ENCODE data around the gene TMEM192.

The TMEM192 gene

GRCh38 chr4:165150545-165150944 lies 37.9 kb upstream of the TMEM192 start:
- no peak overlapping the region for H3K27ac ChIP-seq (ENCODE audit: low read depth, low read length, poor library complexity, severe bottlenecking)
- no peaks in the 10 kb centered on the region for H3K27me3 ChIP-seq (ENCODE audit: insufficient read depth, low read length)
- no peaks in the 10 kb centered on the region for H3K36me3 ChIP-seq (ENCODE audit: insufficient read depth, low read length)
- no peak overlapping the region for H2AFZ ChIP-seq (ENCODE audit: low read length)
- H3F3A ChIP-seq (ENCODE audit: insufficient read depth, low read length) = no peaks in the 10 kb centered on the region
- no peak for TF ChIP-seq EZH2 (IDR thresholded peaks at IDR 0.05; ENCODE audit: borderline replicate concordance, low read length)
- TF ChIP-seq, protein P1, sequence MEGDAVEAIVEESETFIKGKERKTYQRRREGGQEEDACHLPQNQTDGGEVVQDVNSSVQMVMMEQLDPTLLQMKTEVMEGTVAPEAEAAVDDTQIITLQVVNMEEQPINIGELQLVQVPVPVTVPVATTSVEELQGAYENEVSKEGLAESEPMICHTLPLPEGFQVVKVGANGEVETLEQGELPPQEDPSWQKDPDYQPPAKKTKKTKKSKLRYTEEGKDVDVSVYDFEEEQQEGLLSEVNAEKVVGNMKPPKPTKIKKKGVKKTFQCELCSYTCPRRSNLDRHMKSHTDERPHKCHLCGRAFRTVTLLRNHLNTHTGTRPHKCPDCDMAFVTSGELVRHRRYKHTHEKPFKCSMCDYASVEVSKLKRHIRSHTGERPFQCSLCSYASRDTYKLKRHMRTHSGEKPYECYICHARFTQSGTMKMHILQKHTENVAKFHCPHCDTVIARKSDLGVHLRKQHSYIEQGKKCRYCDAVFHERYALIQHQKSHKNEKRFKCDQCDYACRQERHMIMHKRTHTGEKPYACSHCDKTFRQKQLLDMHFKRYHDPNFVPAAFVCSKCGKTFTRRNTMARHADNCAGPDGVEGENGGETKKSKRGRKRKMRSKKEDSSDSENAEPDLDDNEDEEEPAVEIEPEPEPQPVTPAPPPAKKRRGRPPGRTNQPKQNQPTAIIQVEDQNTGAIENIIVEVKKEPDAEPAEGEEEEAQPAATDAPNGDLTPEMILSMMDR (IDR thresholded peaks at IDR 0.05; ENCODE audit: low read length) = no peak
- no peaks in the 10 kb centered on the region for H3K79me2 ChIP-seq (ENCODE audit: insufficient read depth, low read length)
- no peak overlapping the region for H3K4me3 ChIP-seq (ENCODE audit: low read depth, low read length, poor library complexity, severe bottlenecking)
- H3K9ac ChIP-seq (ENCODE audit: low read length) = no peak overlapping the region
- no peaks in the 10 kb centered on the region for H3K9me2 ChIP-seq (ENCODE audit: low read depth, low read length)
- H3K4me1 ChIP-seq (ENCODE audit: insufficient read depth, low read length, severe bottlenecking) = no peaks in the 10 kb centered on the region
- H3K4me2 ChIP-seq (ENCODE audit: low read length) = no peak overlapping the region
- H4K20me1 ChIP-seq (ENCODE audit: insufficient read depth, low read length) = no peaks in the 10 kb centered on the region
- H3K9me3 ChIP-seq (ENCODE audit: low read length) = no peaks in the 10 kb centered on the region

GRCh38 chr4:165138843-165139242 lies 26.2 kb upstream of the TMEM192 start:
- H3K79me2 ChIP-seq (ENCODE audit: insufficient read depth, low read length) = no peaks in the 10 kb centered on the region
- no peaks in the 10 kb centered on the region for H3F3A ChIP-seq (ENCODE audit: insufficient read depth, low read length)
- H3K9me3 ChIP-seq (ENCODE audit: low read length) = no peaks in the 10 kb centered on the region
- no peak for TF ChIP-seq EZH2 (IDR thresholded peaks at IDR 0.05; ENCODE audit: borderline replicate concordance, low read length)
- TF ChIP-seq, protein P1 (IDR thresholded peaks at IDR 0.05; ENCODE audit: low read length) = no peak
- H3K27me3 ChIP-seq (ENCODE audit: insufficient read depth, low read length) = no peaks in the 10 kb centered on the region
- H3K4me1 ChIP-seq (ENCODE audit: insufficient read depth, low read length, severe bottlenecking) = no peaks in the 10 kb centered on the region
- H3K36me3 ChIP-seq (ENCODE audit: insufficient read depth, low read length) = no peaks in the 10 kb centered on the region
- H3K4me2 ChIP-seq (ENCODE audit: low read length) = no peak overlapping the region
- H3K4me3 ChIP-seq (ENCODE audit: low read depth, low read length, poor library complexity, severe bottlenecking) = no peak overlapping the region
- H3K9ac ChIP-seq (ENCODE audit: low read length) = no peak overlapping the region
- no peak overlapping the region for H3K27ac ChIP-seq (ENCODE audit: low read depth, low read length, poor library complexity, severe bottlenecking)
- H4K20me1 ChIP-seq (ENCODE audit: insufficient read depth, low read length) = no peaks in the 10 kb centered on the region
- no peak overlapping the region for H2AFZ ChIP-seq (ENCODE audit: low read length)
- H3K9me2 ChIP-seq (ENCODE audit: low read depth, low read length) = no peaks in the 10 kb centered on the region

GRCh38 chr4:165137205-165137604 lies 24.5 kb upstream of the TMEM192 start:
- H3F3A ChIP-seq (ENCODE audit: insufficient read depth, low read length) = no peaks in the 10 kb centered on the region
- H3K9me3 ChIP-seq (ENCODE audit: low read length) = no peaks in the 10 kb centered on the region
- H3K9ac ChIP-seq (ENCODE audit: low read length) = no peak overlapping the region
- no peak overlapping the region for H2AFZ ChIP-seq (ENCODE audit: low read length)
- no peaks in the 10 kb centered on the region for H3K9me2 ChIP-seq (ENCODE audit: low read depth, low read length)
- H3K4me2 ChIP-seq (ENCODE audit: low read length) = no peak overlapping the region
- no peaks in the 10 kb centered on the region for H3K79me2 ChIP-seq (ENCODE audit: insufficient read depth, low read length)
- peaks cover 3% of the 10 kb centered on the region for H3K4me1 ChIP-seq (ENCODE audit: insufficient read depth, low read length, severe bottlenecking)
- no peaks in the 10 kb centered on the region for H3K36me3 ChIP-seq (ENCODE audit: insufficient read depth, low read length)
- H3K4me3 ChIP-seq (ENCODE audit: low read depth, low read length, poor library complexity, severe bottlenecking) = no peak overlapping the region
- H4K20me1 ChIP-seq (ENCODE audit: insufficient read depth, low read length) = no peaks in the 10 kb centered on the region
- no peak for TF ChIP-seq EZH2 (IDR thresholded peaks at IDR 0.05; ENCODE audit: borderline replicate concordance, low read length)
- TF ChIP-seq, protein P1 (IDR thresholded peaks at IDR 0.05; ENCODE audit: low read length) = no peak
- H3K27ac ChIP-seq (ENCODE audit: low read depth, low read length, poor library complexity, severe bottlenecking) = no peak overlapping the region
- H3K27me3 ChIP-seq (ENCODE audit: insufficient read depth, low read length) = no peaks in the 10 kb centered on the region

Data from OCI-LY1 (cell line).